GM23248 (cell line): ENCODE data around the gene BEND4. TPM values are rescaled to one million over a fixed set of nuclear protein-coding genes. Genes with fewer than 3 reads are reported as not detected.

Experiments
- DNase-seq: peaks from one replicate; pipeline ENCODE4 v3.0.0-alpha.2; 2015
- H2AFZ ChIP-seq: fragments of 200-600 bp; sonication (generic); 2 replicates; pipeline ENCODE4 v1.6.1; 2016; ENCODE audit warnings: antibody characterized with exemption
- H3F3A ChIP-seq: fragments of 200-600 bp; sonication (generic); 2 replicates; pipeline ENCODE4 v1.6.1; 2016; ENCODE audit warnings: mild to moderate bottlenecking, antibody characterized with exemption, mixed run types; ENCODE audit not compliant: insufficient read depth
- H3K27ac ChIP-seq: fragments of 200-600 bp; sonication (generic); 2 replicates; pipeline ENCODE4 v1.5.1; 2016; ENCODE audit warnings: mild to moderate bottlenecking
- H3K27me3 ChIP-seq: fragments of 200-600 bp; sonication (generic); replicated peaks from 2 replicates; pipeline ENCODE4 v1.6.1; 2016; ENCODE audit warnings: mild to moderate bottlenecking; ENCODE audit not compliant: insufficient read depth
- H3K36me3 ChIP-seq: fragments of 200-600 bp; sonication (generic); 2 replicates; pipeline ENCODE4 v1.6.1; 2016; ENCODE audit warnings: low read depth, mild to moderate bottlenecking
- H3K4me1 ChIP-seq: fragments of 200-600 bp; sonication (generic); 2 replicates; pipeline ENCODE4 v1.6.1; 2016; ENCODE audit warnings: mild to moderate bottlenecking; ENCODE audit not compliant: insufficient read depth
- H3K4me2 ChIP-seq: fragments of 200-600 bp; sonication (generic); one replicate; pipeline ENCODE4 v1.6.1; 2016; ENCODE audit warnings: mild to moderate bottlenecking; ENCODE audit not compliant: unreplicated experiment
- H3K4me3 ChIP-seq: fragments of 200-600 bp; sonication (generic); 2 replicates; pipeline ENCODE4 v1.5.1; 2016; ENCODE audit warnings: mild to moderate bottlenecking
- H3K79me2 ChIP-seq: fragments of 200-600 bp; sonication (generic); 2 replicates; pipeline ENCODE4 v1.6.1; 2016; ENCODE audit warnings: mild to moderate bottlenecking; ENCODE audit not compliant: insufficient read depth
- H3K9ac ChIP-seq: fragments of 200-600 bp; sonication (generic); 2 replicates; pipeline ENCODE4 v1.6.1; 2016; ENCODE audit warnings: mild to moderate bottlenecking
- H3K9me2 ChIP-seq: fragments of 200-600 bp; sonication (generic); 2 replicates; pipeline ENCODE4 v1.6.1; 2016; ENCODE audit warnings: mixed run types, mild to moderate bottlenecking, moderate library complexity; ENCODE audit not compliant: insufficient read depth
- H3K9me3 ChIP-seq: fragments of 200-600 bp; sonication (generic); one replicate; pipeline ENCODE4 v1.6.1; 2017; ENCODE audit warnings: low read depth
- H4K20me1 ChIP-seq: fragments of 200-600 bp; sonication (generic); 2 replicates; pipeline ENCODE4 v1.6.0; 2016; ENCODE audit not compliant: insufficient read depth
- EZH2 ChIP-seq: fragments of 200-600 bp; sonication (generic); IDR thresholded peaks from 2 replicates; pipeline ENCODE4 v1.6.1; 2018; ENCODE audit warnings: antibody characterized with exemption, mild to moderate bottlenecking; ENCODE audit not compliant: insufficient read depth, poor library complexity, severe bottlenecking
- EZH2phosphoT487 ChIP-seq: fragments of 200-600 bp; sonication (generic); IDR thresholded peaks from 2 replicates; pipeline ENCODE4 v1.6.1; 2018; ENCODE audit warnings: antibody characterized with exemption, moderate library complexity, mild to moderate bottlenecking, low read depth; ENCODE audit not compliant: insufficient read depth
- WGBS, 2 experiments: methylation state at CpG; one replicate each; pipeline ENCODE4 v1.1.6; 2015 to 2017; ENCODE audit warnings: low lambda C conversion rate in 2 of 2, low coverage in 1 of 2; ENCODE audit errors: missing lambda C conversion rate in 2 of 2; 5-methylcytosine and 5-hydroxymethylcytosine counted together
- in situ Hi-C: fragments of 300-500 bp; cut with MboI; formaldehyde crosslinking; loops from 2 replicates; pipeline ENCODE4 v1.15.0; 2020
- polyA plus RNA-seq: library from polyadenylated mRNA; unstranded; fragments of >200 nt; fragmentation: Nextera tagmentation; extraction: Ambion mirVana; gene quantifications from 2 replicates; pipeline ENCODE4 v1.2.1, GENCODE V29; 2016
- total RNA-seq: library from RNA; depleted of rRNA; stranded (reverse); fragments of >200 nt; shearing (Covaris generic); gene quantifications from 2 replicates; pipeline ENCODE4 v1.2.3, GENCODE V29; 2014; rRNA removed

Gene BEND4
- total RNA-seq (not detected in 2 replicates), polyA plus RNA-seq (not detected in 2 replicates)

DNA sequence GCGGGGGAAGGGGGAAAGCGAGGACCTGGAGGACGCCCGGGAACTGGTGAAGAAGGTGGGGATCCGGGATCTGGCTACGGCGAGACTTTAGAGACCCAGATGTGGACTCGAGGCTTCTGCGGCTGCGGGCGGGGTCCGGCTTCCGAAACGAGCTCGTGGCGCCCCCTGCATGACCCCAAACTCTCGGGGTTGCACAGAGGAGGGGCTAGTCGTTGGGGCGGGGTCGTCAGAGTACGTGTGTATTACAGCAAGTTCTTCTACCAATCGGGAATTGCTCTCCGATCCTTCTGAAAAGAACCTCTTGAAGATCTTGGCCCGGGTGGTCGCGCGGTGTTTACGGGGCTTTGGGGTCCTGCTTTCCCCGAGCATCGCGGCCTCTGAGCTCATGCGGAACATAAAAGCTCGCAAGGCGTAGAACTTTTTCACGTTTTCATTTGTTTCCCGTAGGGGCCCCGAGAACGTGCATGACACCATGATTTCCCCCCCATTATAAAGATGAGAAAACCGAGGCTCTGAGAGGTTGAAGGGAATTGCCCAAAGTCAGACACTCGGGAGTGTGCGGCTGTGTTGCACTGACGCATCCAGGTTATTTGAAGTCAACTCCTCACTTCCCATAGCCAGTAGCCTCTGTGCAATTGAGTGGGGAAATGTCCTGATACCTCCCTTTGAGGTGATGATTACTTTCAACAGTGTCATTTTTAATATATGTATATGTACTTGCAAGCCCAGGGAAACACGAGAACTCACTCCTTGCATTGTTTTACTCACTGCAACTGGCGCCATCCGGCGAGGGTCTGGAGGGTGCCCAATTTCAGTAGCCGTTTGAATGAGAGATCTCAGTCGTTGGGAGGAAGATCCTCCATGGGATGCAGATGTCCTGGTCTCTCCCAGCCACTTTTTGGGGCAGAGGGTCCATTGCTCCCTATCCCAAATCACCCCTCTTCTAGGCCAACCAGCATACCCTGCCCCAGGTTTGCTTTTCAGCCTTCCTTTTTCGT lies at the start of gene BEND4:
TSS of gene BEND4 (minus strand) at position 149 of the 998 bp plus-strand sequence. CDS start 512 bp downstream, outside the sequence.
- H3K4me2 ChIP-seq = peak within 1 kb of the TSS; percentile 17
- peaks cover 63% of the 10 kb centered on the region for H3K27me3 ChIP-seq
- no peaks in the 10 kb centered on the region for H3K4me1 ChIP-seq
- 6% methylated on average over 35 to 43 of the region's 49 CpGs for WGBS, 2 experiments
- H3K4me3 ChIP-seq = no peak within 1 kb of the TSS; the same call in 1 of the 2 replicates
- no peaks in the 10 kb centered on the region for H3K9me2 ChIP-seq
- in situ Hi-C loops = no loop called here
- H4K20me1 ChIP-seq = no peaks in the 10 kb centered on the region
- TF ChIP-seq EZH2 (peak; percentile 72), EZH2phosphoT487 (0 out of 2 replicates have a peak, but pooled peaks have one; percentile 7)
- no peak within 1 kb of the TSS for H3K27ac ChIP-seq
- H3K9me3 ChIP-seq = no peaks in the 10 kb centered on the region
- no peaks in the 10 kb centered on the region for H3F3A ChIP-seq
- peak; percentile 7 for DNase-seq
- H3K9ac ChIP-seq = no peak within 1 kb of the TSS
- H2AFZ ChIP-seq = peak within 1 kb of the TSS; percentile 33; the same call in 1 of the 2 replicates
- H3K36me3 ChIP-seq = no peaks in the 10 kb centered on the region
- no peaks in the 10 kb centered on the region for H3K79me2 ChIP-seq

DNA sequence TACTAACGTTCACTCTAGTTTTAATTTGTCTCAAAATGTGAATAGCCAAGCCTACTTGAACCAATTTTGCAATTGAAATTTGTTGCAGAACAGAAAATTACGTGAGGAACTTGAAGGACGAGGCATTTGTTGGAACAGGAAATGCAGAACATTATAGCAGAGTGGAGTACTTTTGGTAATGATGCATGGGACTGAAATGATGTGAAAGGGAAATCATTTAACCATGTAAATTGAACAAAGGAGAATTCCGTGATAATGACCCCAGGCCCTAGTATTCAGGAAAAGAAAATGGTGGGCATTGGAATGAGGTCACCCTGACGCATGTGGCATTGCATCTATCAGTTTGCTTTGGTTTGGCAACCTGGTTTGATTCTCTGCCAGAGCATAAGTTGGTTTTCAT lies 44.9 kb upstream of the BEND4 start:
- no peak overlapping the region for H3K4me2 ChIP-seq
- in situ Hi-C loops = no loop called here
- TF ChIP-seq EZH2 (no peak), EZH2phosphoT487 (no peak)
- no peak overlapping the region for H3K27ac ChIP-seq
- H3K4me1 ChIP-seq = no peaks in the 10 kb centered on the region
- H3K79me2 ChIP-seq = no peaks in the 10 kb centered on the region
- no peaks in the 10 kb centered on the region for H4K20me1 ChIP-seq
- 16 to 20% methylated on average over 5 of the region's 5 CpGs for WGBS, 2 experiments
- H3K27me3 ChIP-seq = no peaks in the 10 kb centered on the region
- H3K4me3 ChIP-seq = no peak overlapping the region
- no peaks in the 10 kb centered on the region for H3K9me2 ChIP-seq
- H3K36me3 ChIP-seq = no peaks in the 10 kb centered on the region
- H3K9me3 ChIP-seq = no peaks in the 10 kb centered on the region
- H2AFZ ChIP-seq = no peak overlapping the region
- H3F3A ChIP-seq = no peaks in the 10 kb centered on the region
- no peak overlapping the region for H3K9ac ChIP-seq
- DNase-seq = no peak

DNA sequence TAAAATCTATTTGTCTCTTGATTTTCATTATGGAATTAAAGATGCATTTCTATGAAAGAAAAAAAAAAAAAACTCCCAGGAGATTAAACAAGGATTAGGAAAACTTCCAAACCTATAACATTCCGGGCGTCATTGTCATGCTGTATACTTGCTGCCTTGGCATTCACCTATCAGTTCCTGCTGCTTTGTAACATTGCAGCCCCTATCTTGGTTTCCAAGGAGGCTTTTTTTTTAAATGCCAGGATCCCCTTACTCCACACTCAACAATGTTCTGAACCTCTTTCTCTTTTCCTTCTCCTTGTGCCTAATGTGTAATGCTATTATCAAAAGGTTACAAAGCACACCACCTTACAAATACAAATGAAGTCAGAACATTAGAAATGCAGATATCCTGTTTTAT lies 20.5 kb upstream of the BEND4 start:
- Histone ChIP-seq H3K4me3 (no peak overlapping the region), H4K20me1 (no peaks in the 10 kb centered on the region), H3K4me2 (no peak overlapping the region), H3K27me3 (no peaks in the 10 kb centered on the region), H3K36me3 (no peaks in the 10 kb centered on the region), H3K27ac (no peak overlapping the region), H2AFZ (no peak overlapping the region), H3K79me2 (no peaks in the 10 kb centered on the region), H3K4me1 (no peaks in the 10 kb centered on the region), H3K9me2 (no peaks in the 10 kb centered on the region), H3F3A (no peaks in the 10 kb centered on the region), H3K9ac (no peak overlapping the region), H3K9me3 (no peaks in the 10 kb centered on the region)
- TF ChIP-seq EZH2 = no peak
- TF ChIP-seq EZH2phosphoT487 = no peak
- WGBS, 2 experiments = 67 to 71% methylated on average over 2 of the region's 2 CpGs
- in situ Hi-C loops = no loop called here
- no peak for DNase-seq

DNA sequence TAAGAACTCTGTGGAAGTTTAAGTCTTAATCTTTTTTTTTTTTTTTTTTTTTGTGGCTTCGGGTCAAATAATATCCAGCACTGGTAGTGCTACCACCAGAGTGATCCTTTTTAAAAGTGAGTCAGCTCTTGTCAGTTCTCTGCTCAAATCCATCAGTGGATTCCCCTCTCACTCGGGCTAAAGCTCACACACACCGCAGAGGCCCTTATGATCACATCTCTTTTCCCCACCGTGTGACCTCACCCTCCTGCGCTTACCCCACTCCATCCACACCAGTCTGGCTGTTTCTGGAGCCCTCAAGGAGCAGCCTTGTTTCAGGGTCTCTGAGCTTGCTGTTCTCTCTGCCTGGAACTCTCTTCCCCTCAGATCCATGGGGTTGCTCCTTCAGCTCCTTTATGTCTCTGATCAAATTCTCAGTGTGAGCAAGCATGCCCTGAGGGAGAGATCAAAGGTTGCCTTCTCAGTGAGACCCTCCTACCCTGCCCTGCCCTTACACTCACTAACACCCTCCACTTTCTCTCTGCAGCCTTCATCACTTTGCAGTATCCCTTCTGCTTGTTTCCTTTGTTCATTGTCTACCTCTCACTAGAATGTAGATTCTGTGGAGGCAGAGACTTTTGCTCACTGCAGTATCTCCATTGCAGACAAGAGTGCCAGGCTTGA lies 19.8 kb upstream of the BEND4 start:
- Histone ChIP-seq H3K79me2 (no peaks in the 10 kb centered on the region), H3F3A (no peaks in the 10 kb centered on the region), H2AFZ (no peak overlapping the region), H3K4me2 (no peak overlapping the region), H3K9me3 (no peaks in the 10 kb centered on the region), H3K27me3 (no peaks in the 10 kb centered on the region), H3K36me3 (no peaks in the 10 kb centered on the region), H4K20me1 (no peaks in the 10 kb centered on the region), H3K4me1 (no peaks in the 10 kb centered on the region), H3K4me3 (no peak overlapping the region), H3K9ac (no peak overlapping the region), H3K27ac (no peak overlapping the region), H3K9me2 (no peaks in the 10 kb centered on the region)
- WGBS, 2 experiments = 45 to 49% methylated on average over 5 of the region's 5 CpGs
- in situ Hi-C loops = no loop called here
- DNase-seq = no peak
- no peak for TF ChIP-seq EZH2
- TF ChIP-seq EZH2phosphoT487 = no peak
